ENCODE data around the gene SUPT3H. TPM values are rescaled to one million over a fixed set of nuclear protein-coding genes. Genes with fewer than 3 reads are reported as not detected.

Gene SUPT3H
- total and polyA plus RNA-seq, 2 of the 8 experiments (the other 6 are each of a cell fraction or from before 2014, with no cell fraction given), result 18.8 to 23.0 TPM

- H3K9me3 ChIP-seq (ENCODE audit: insufficient read depth in 2 of 2, low read depth in 1 of 2, low read length in 1 of 2), result no peaks in the 10 kb centered on the region
- DNase-seq (ENCODE audit: low read depth in 1 of 2, low spot score in 2 of 2) (no peak), FAIRE-seq (no peak)
- H3K56ac ChIP-seq (replicated peaks; ENCODE audit: insufficient read length, low read depth, low read length), result no peak overlapping the region
- POLR2A ChIA-PET (ENCODE audit: partially characterized antibody), result no interaction called here
- no peak overlapping the region for H3K14ac ChIP-seq (ENCODE audit: insufficient read length)
- H3K36me3 ChIP-seq (ENCODE audit: control insufficient read depth in 2 of 4, insufficient read depth in 4 of 4, low read length in 3 of 4), result no peaks in the 10 kb centered on the region
- H4K91ac ChIP-seq (replicated peaks; ENCODE audit: insufficient read length, low read length), result no peak overlapping the region
- no peak overlapping the region for H3K4me3 ChIP-seq (ENCODE audit: extremely low read depth in 1 of 4, insufficient read depth in 2 of 4, low read depth in 3 of 4, low read length in 4 of 4)
- no peak overlapping the region for H2AK5ac ChIP-seq (ENCODE audit: low read depth, low read length)
- no peak overlapping the region for H2BK120ac ChIP-seq (replicated peaks; ENCODE audit: low read depth, low read length)
- H3K79me1 ChIP-seq (ENCODE audit: low read depth, low read length), result no peaks in the 10 kb centered on the region
- no peak overlapping the region for H3K18ac ChIP-seq (ENCODE audit: extremely low read depth, low read length)
- H3K4me2 ChIP-seq (ENCODE audit: insufficient read depth in 1 of 2, low read depth in 2 of 2, low read length in 2 of 2), result no peak overlapping the region
- no peaks in the 10 kb centered on the region for H3K23me2 ChIP-seq (ENCODE audit: low read depth, low read length)
- H3K4ac ChIP-seq (replicated peaks; ENCODE audit: insufficient read length, low read depth, low read length), result no peak overlapping the region
- no peak overlapping the region for H4K5ac ChIP-seq (ENCODE audit: insufficient read length, low read depth, low read length)
- no peak overlapping the region for H3K27ac ChIP-seq (ENCODE audit: low read depth, low read length)
- H2BK15ac ChIP-seq (ENCODE audit: low read length), result no peak overlapping the region
- no peak overlapping the region for H2BK12ac ChIP-seq (ENCODE audit: low read depth, low read length)
- H2AFZ ChIP-seq (ENCODE audit: low read length), result no peak overlapping the region
- CTCF ChIA-PET (ENCODE audit: partially characterized antibody), result interaction anchor here (0.6 kb wide), 1 partner anchor 15 kb away, joined by 3 read pairs; no protein-coding TSS in a partner anchor
- H3K4me1 ChIP-seq (replicated peaks in 1 of 4; ENCODE audit: control insufficient read depth in 3 of 4, insufficient read depth in 4 of 4, low read length in 3 of 4), result peaks cover 0 to 3% (median 0%) of the 10 kb centered on the region in 4 experiments; a peak in 1 of 7 replicates
- no peak overlapping the region for H3K9ac ChIP-seq (replicated peaks in 1 of 4; ENCODE audit: extremely low read depth in 1 of 4, low read depth in 3 of 4, low read length in 3 of 4)
- H4K8ac ChIP-seq (ENCODE audit: extremely low read depth, insufficient read depth, low read length), result no peak overlapping the region
- H2BK5ac ChIP-seq (ENCODE audit: low read depth, low read length), result no peak overlapping the region
- no peaks in the 10 kb centered on the region for H4K20me1 ChIP-seq (replicated peaks in 1 of 2; ENCODE audit: control insufficient read depth in 1 of 2, insufficient read depth in 2 of 2, low read length in 2 of 2)
- no peaks in the 10 kb centered on the region for H3K27me3 ChIP-seq (replicated peaks in 1 of 4; ENCODE audit: control insufficient read depth in 3 of 4, extremely low read depth in 1 of 4, insufficient read depth in 3 of 4, low read length in 3 of 4)
- no peak overlapping the region for H2BK20ac ChIP-seq (ENCODE audit: low read length)
- H3K23ac ChIP-seq (ENCODE audit: insufficient read length), result no peak overlapping the region
- H3K79me2 ChIP-seq (ENCODE audit: control insufficient read depth in 1 of 2, insufficient read depth in 2 of 2, low read length in 2 of 2), result no peaks in the 10 kb centered on the region
- TF ChIP-seq GABPA (IDR thresholded peaks at IDR 0.05; ENCODE audit: borderline replicate concordance, insufficient read depth, low read length), result no peak
- TF ChIP-seq RNF2 (IDR thresholded peaks at IDR 0.05; ENCODE audit: borderline replicate concordance, low read depth, low read length, missing control alignments, poor library complexity, severe bottlenecking), result no peak
- no peak for TF ChIP-seq EZH2 (IDR thresholded peaks at IDR 0.05; ENCODE audit: low read depth, low read length, severe bottlenecking)
- no peak for TF ChIP-seq BCL11A (IDR thresholded peaks at IDR 0.05; ENCODE audit: low read depth in 2 of 2, low read length in 2 of 2)
- TF ChIP-seq SUZ12 (IDR thresholded peaks at IDR 0.05; ENCODE audit: low read length), result no peak
- no peak for TF ChIP-seq TEAD4 (IDR thresholded peaks at IDR 0.05; ENCODE audit: low read depth, low read length)
- no peak for TF ChIP-seq SP4 (IDR thresholded peaks at IDR 0.05; ENCODE audit: low read length)
- TF ChIP-seq, protein P1, sequence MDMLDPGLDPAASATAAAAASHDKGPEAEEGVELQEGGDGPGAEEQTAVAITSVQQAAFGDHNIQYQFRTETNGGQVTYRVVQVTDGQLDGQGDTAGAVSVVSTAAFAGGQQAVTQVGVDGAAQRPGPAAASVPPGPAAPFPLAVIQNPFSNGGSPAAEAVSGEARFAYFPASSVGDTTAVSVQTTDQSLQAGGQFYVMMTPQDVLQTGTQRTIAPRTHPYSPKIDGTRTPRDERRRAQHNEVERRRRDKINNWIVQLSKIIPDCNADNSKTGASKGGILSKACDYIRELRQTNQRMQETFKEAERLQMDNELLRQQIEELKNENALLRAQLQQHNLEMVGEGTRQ (IDR thresholded peaks at IDR 0.05; ENCODE audit: low read length), result no peak
- TF ChIP-seq, protein P2, sequence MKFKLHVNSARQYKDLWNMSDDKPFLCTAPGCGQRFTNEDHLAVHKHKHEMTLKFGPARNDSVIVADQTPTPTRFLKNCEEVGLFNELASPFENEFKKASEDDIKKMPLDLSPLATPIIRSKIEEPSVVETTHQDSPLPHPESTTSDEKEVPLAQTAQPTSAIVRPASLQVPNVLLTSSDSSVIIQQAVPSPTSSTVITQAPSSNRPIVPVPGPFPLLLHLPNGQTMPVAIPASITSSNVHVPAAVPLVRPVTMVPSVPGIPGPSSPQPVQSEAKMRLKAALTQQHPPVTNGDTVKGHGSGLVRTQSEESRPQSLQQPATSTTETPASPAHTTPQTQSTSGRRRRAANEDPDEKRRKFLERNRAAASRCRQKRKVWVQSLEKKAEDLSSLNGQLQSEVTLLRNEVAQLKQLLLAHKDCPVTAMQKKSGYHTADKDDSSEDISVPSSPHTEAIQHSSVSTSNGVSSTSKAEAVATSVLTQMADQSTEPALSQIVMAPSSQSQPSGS (IDR thresholded peaks at IDR 0.05; ENCODE audit: low read length), result no peak
- TF ChIP-seq CREB1 (IDR thresholded peaks at IDR 0.05), result no peak
- no peak for TF ChIP-seq PHF8 (conservative IDR thresholded peaks at IDR 0.05; ENCODE audit: low read depth, low read length)
- TF ChIP-seq GTF2F1 (IDR thresholded peaks at IDR 0.05; ENCODE audit: borderline replicate concordance, low read depth, low read length), result no peak
- no peak for TF ChIP-seq POLR2AphosphoS5 (IDR thresholded peaks at IDR 0.05; ENCODE audit: low read depth, low read length)
These were observed 566.3 kb downstream of the SUPT3H start for GRCh38 chr6:44811456-44811855.
